ENCODE measurements around the gene MSS51.

The MSS51 gene

GRCh38 chr10:73448384-73448783 lies 15.0 kb upstream of the MSS51 start:
- Histone ChIP-seq H3K27ac (ENCODE audit: low read depth, low read length, severe bottlenecking) (no peak overlapping the region), H3K4me1 (ENCODE audit: control insufficient read depth, insufficient read depth, low read length, poor library complexity, severe bottlenecking) (no peaks in the 10 kb centered on the region), H3K4me3 (ENCODE audit: extremely low read depth, insufficient read depth, low read length, poor library complexity, severe bottlenecking) (no peak overlapping the region), H3K36me3 (ENCODE audit: control insufficient read depth, insufficient read depth, low read length) (peaks cover 32% of the 10 kb centered on the region), H3K9me3 (ENCODE audit: control insufficient read depth, low read length) (no peaks in the 10 kb centered on the region)
- WGBS, 2 experiments (ENCODE audit: insufficient coverage in 2 of 2): 100% methylated on average over 1 of the region's 1 CpG

- H3K4me3 ChIP-seq (ENCODE audit: extremely low read depth, insufficient read depth, low read length, poor library complexity, severe bottlenecking): no peak overlapping the region
- H3K4me1 ChIP-seq (ENCODE audit: control insufficient read depth, insufficient read depth, low read length, poor library complexity, severe bottlenecking): no peaks in the 10 kb centered on the region
- no peaks in the 10 kb centered on the region for H3K9me3 ChIP-seq (ENCODE audit: control insufficient read depth, low read length)
- H3K27ac ChIP-seq (ENCODE audit: low read depth, low read length, severe bottlenecking): no peak overlapping the region
- H3K36me3 ChIP-seq (ENCODE audit: control insufficient read depth, insufficient read depth, low read length): peaks cover 32% of the 10 kb centered on the region
Observed at GRCh38 chr10:73446926-73447325, 13.6 kb upstream of the MSS51 start.

GRCh38 chr10:73444457-73444856 lies 11.1 kb upstream of the MSS51 start:
- Histone ChIP-seq H3K4me3 (ENCODE audit: extremely low read depth, insufficient read depth, low read length, poor library complexity, severe bottlenecking) (no peak overlapping the region), H3K27ac (ENCODE audit: low read depth, low read length, severe bottlenecking) (no peak overlapping the region), H3K9me3 (ENCODE audit: control insufficient read depth, low read length) (no peaks in the 10 kb centered on the region), H3K36me3 (ENCODE audit: control insufficient read depth, insufficient read depth, low read length) (peaks cover 34% of the 10 kb centered on the region), H3K4me1 (ENCODE audit: control insufficient read depth, insufficient read depth, low read length, poor library complexity, severe bottlenecking) (no peaks in the 10 kb centered on the region)
- WGBS, 2 experiments (ENCODE audit: insufficient coverage in 2 of 2): 82 to 100% methylated on average over 1 of the region's 1 CpG

GRCh38 chr10:73439605-73440312 lies 6.4 kb upstream of the MSS51 start:
- H3K9me3 ChIP-seq (ENCODE audit: control insufficient read depth, low read length): no peaks in the 10 kb centered on the region
- no peak overlapping the region for H3K4me3 ChIP-seq (ENCODE audit: extremely low read depth, insufficient read depth, low read length, poor library complexity, severe bottlenecking)
- H3K27ac ChIP-seq (ENCODE audit: low read depth, low read length, severe bottlenecking): no peak overlapping the region
- no CpG with 5 or more reads among the region's 1 CpG for WGBS, 2 experiments (ENCODE audit: insufficient coverage in 2 of 2)
- H3K36me3 ChIP-seq (ENCODE audit: control insufficient read depth, insufficient read depth, low read length): peaks cover 36% of the 10 kb centered on the region
- H3K4me1 ChIP-seq (ENCODE audit: control insufficient read depth, insufficient read depth, low read length, poor library complexity, severe bottlenecking): no peaks in the 10 kb centered on the region

- Histone ChIP-seq H3K36me3 (ENCODE audit: control insufficient read depth, insufficient read depth, low read length) (peaks cover 32% of the 10 kb centered on the region), H3K27ac (ENCODE audit: low read depth, low read length, severe bottlenecking) (no peak overlapping the region), H3K4me3 (ENCODE audit: extremely low read depth, insufficient read depth, low read length, poor library complexity, severe bottlenecking) (no peak overlapping the region), H3K4me1 (ENCODE audit: control insufficient read depth, insufficient read depth, low read length, poor library complexity, severe bottlenecking) (no peaks in the 10 kb centered on the region), H3K9me3 (ENCODE audit: control insufficient read depth, low read length) (no peaks in the 10 kb centered on the region)
- WGBS, 2 experiments (ENCODE audit: insufficient coverage in 2 of 2): 100% methylated on average over 1 of the region's 1 CpG; no CpG with 5 or more reads in 1 of the 2 experiments
Observed at GRCh38 chr10:73439055-73439454, 5.7 kb upstream of the MSS51 start.

- H3K4me3 ChIP-seq (ENCODE audit: extremely low read depth, insufficient read depth, low read length, poor library complexity, severe bottlenecking): no peak overlapping the region
- H3K4me1 ChIP-seq (ENCODE audit: control insufficient read depth, insufficient read depth, low read length, poor library complexity, severe bottlenecking): no peaks in the 10 kb centered on the region
- WGBS, 2 experiments (ENCODE audit: insufficient coverage in 2 of 2): 88 to 100% methylated on average over 1 of the region's 2 CpGs
- H3K27ac ChIP-seq (ENCODE audit: low read depth, low read length, severe bottlenecking): no peak overlapping the region
- H3K36me3 ChIP-seq (ENCODE audit: control insufficient read depth, insufficient read depth, low read length): peaks cover 38% of the 10 kb centered on the region
- no peaks in the 10 kb centered on the region for H3K9me3 ChIP-seq (ENCODE audit: control insufficient read depth, low read length)
Observed at GRCh38 chr10:73432646-73433537, 469 bp downstream of the MSS51 start.

GRCh38 chr10:73426318-73426717 lies 7.0 kb downstream of the MSS51 start:
- H3K36me3 ChIP-seq (ENCODE audit: control insufficient read depth, insufficient read depth, low read length): peaks cover 75% of the 10 kb centered on the region
- no peak overlapping the region for H3K27ac ChIP-seq (ENCODE audit: low read depth, low read length, severe bottlenecking)
- no peaks in the 10 kb centered on the region for H3K4me1 ChIP-seq (ENCODE audit: control insufficient read depth, insufficient read depth, low read length, poor library complexity, severe bottlenecking)
- no peak overlapping the region for H3K4me3 ChIP-seq (ENCODE audit: extremely low read depth, insufficient read depth, low read length, poor library complexity, severe bottlenecking)
- WGBS, 2 experiments (ENCODE audit: insufficient coverage in 2 of 2): 97 to 100% methylated on average over 4 of the region's 4 CpGs
- H3K9me3 ChIP-seq (ENCODE audit: control insufficient read depth, low read length): no peaks in the 10 kb centered on the region

- no peak overlapping the region for H3K27ac ChIP-seq (ENCODE audit: low read depth, low read length, severe bottlenecking)
- H3K4me3 ChIP-seq (ENCODE audit: extremely low read depth, insufficient read depth, low read length, poor library complexity, severe bottlenecking): no peak overlapping the region
- H3K4me1 ChIP-seq (ENCODE audit: control insufficient read depth, insufficient read depth, low read length, poor library complexity, severe bottlenecking): no peaks in the 10 kb centered on the region
- 97% methylated on average over 3 of the region's 3 CpGs; no CpG with 5 or more reads in 1 of the 2 experiments for WGBS, 2 experiments (ENCODE audit: insufficient coverage in 2 of 2)
- no peaks in the 10 kb centered on the region for H3K9me3 ChIP-seq (ENCODE audit: control insufficient read depth, low read length)
- H3K36me3 ChIP-seq (ENCODE audit: control insufficient read depth, insufficient read depth, low read length): peaks cover 69% of the 10 kb centered on the region
Observed at GRCh38 chr10:73424478-73424877, 8.9 kb downstream of the MSS51 start.

GRCh38 chr10:73423309-73423708 lies 10.1 kb downstream of the MSS51 start:
- Histone ChIP-seq H3K4me1 (ENCODE audit: control insufficient read depth, insufficient read depth, low read length, poor library complexity, severe bottlenecking) (no peaks in the 10 kb centered on the region), H3K9me3 (ENCODE audit: control insufficient read depth, low read length) (no peaks in the 10 kb centered on the region), H3K4me3 (ENCODE audit: extremely low read depth, insufficient read depth, low read length, poor library complexity, severe bottlenecking) (no peak overlapping the region), H3K36me3 (ENCODE audit: control insufficient read depth, insufficient read depth, low read length) (peaks cover 63% of the 10 kb centered on the region), H3K27ac (ENCODE audit: low read depth, low read length, severe bottlenecking) (no peak overlapping the region)

- peaks cover 4% of the 10 kb centered on the region for H3K36me3 ChIP-seq (ENCODE audit: control insufficient read depth, insufficient read depth, low read length)
- H3K27ac ChIP-seq (ENCODE audit: low read depth, low read length, severe bottlenecking): no peak overlapping the region
- peaks cover 3% of the 10 kb centered on the region for H3K4me1 ChIP-seq (ENCODE audit: control insufficient read depth, insufficient read depth, low read length, poor library complexity, severe bottlenecking)
- 88% methylated on average over 1 of the region's 3 CpGs; no CpG with 5 or more reads in 1 of the 2 experiments for WGBS, 2 experiments (ENCODE audit: insufficient coverage in 2 of 2)
- H3K9me3 ChIP-seq (ENCODE audit: control insufficient read depth, low read length): no peaks in the 10 kb centered on the region
- no peak overlapping the region for H3K4me3 ChIP-seq (ENCODE audit: extremely low read depth, insufficient read depth, low read length, poor library complexity, severe bottlenecking)
Observed at GRCh38 chr10:73416571-73416970, 16.8 kb downstream of the MSS51 start.
